HepG2 (cell line): Measurements from ENCODE around the gene MLN. TPM values are rescaled to one million over a fixed set of nuclear protein-coding genes. Genes with fewer than 3 reads are reported as not detected.

Source experiments
- ATAC-seq: fragments of 200-7000 bp; cut with Tn5 transposase; 3 replicates; pipeline ENCODE4 v1.9.1; 2020; ENCODE audit warnings: mild to moderate bottlenecking, moderate library complexity
- BruUV-seq: library from RNA; stranded (reverse); fragments of 400-500 nt; replicated peaks from 2 replicates; lab custom pipeline; 2021; lab: Mats Ljungman, UMichigan
- CTCF ChIA-PET: fragments of 300-600 bp; formaldehyde crosslinking; extraction: SDS; loops from one replicate; lab custom pipeline; 2021; ENCODE audit warnings: low total read pairs, inconsistent platforms, low intra/inter-chr PET ratio; lab: Yijun Ruan, JAX
- POLR2A ChIA-PET: fragments of 350-600 bp; sonication (Branson Sonifier 250); formaldehyde crosslinking; loops from one replicate; lab custom pipeline; 2020; ENCODE audit warnings: antibody characterized with exemption, inconsistent platforms; lab: Yijun Ruan, JAX
- DNase-seq: peaks from one replicate; pipeline ENCODE4 v3.0.0-alpha.2; 2015; ENCODE audit warnings: low spot score
- FAIRE-seq: peaks from 3 replicates; lab custom pipeline; 2011; peaks lifted over from hg19 to GRCh38; lab: Jason Lieb, UNC
- H2AFZ ChIP-seq: one replicate; pipeline ENCODE4 v1.6.1; 2011; ENCODE audit warnings: low read length, inconsistent platforms
- H3K27ac ChIP-seq: fragments of 300-600 bp; 3 replicates; pipeline ENCODE4 v1.8.0; 2011; ENCODE audit warnings: mixed run types, mild to moderate bottlenecking, mixed read lengths, low read length, inconsistent platforms; ENCODE audit not compliant: insufficient read depth; ENCODE audit errors: extremely low read length
- H3K27me3 ChIP-seq, 2 experiments: fragments of 200-600 bp in 1 of 2; 2 replicates in 1 of 2; 3 replicates in 1 of 2; pipeline versions ENCODE4 v1.6.0 to v1.8.0; 2011; ENCODE audit warnings: low read length in 2 of 2, mild to moderate bottlenecking in 2 of 2, moderate library complexity in 2 of 2, inconsistent platforms in 1 of 2; ENCODE audit not compliant: insufficient read depth in 2 of 2, control insufficient read depth in 1 of 2
- H3K36me3 ChIP-seq, 2 experiments: fragments of 200-600 bp in 1 of 2; replicated peaks in 1 of 2; 2 replicates in 1 of 2; 3 replicates in 1 of 2; pipeline versions ENCODE4 v1.5.1 to v1.8.0; 2011; ENCODE audit warnings: low read length in 2 of 2, inconsistent platforms in 1 of 2; ENCODE audit not compliant: insufficient read depth in 2 of 2, control insufficient read depth in 1 of 2
- H3K4me1 ChIP-seq: 2 replicates; pipeline ENCODE4 v1.5.1; 2012; ENCODE audit warnings: low read length, inconsistent platforms; ENCODE audit not compliant: insufficient read depth
- H3K4me2 ChIP-seq: 2 replicates; pipeline ENCODE4 v1.6.0; 2011; ENCODE audit warnings: low read depth, low read length, inconsistent platforms
- H3K4me3 ChIP-seq, 3 experiments: fragments of 200-600 bp in 1 of 3; sonication (generic), shearing (Covaris generic) in 1 of 3; replicated peaks in 1 of 3; 2 replicates each; pipeline ENCODE4 v1.5.1; 2011 to 2016; ENCODE audit warnings: low read length in 3 of 3, inconsistent platforms in 2 of 3, low read depth in 2 of 3, mild to moderate bottlenecking in 2 of 3, control low read depth in 1 of 3, mixed read lengths in 1 of 3; ENCODE audit not compliant: insufficient read depth in 1 of 3
- H3K79me2 ChIP-seq: one replicate; pipeline ENCODE4 v1.6.1; 2011; ENCODE audit warnings: low read length, inconsistent platforms; ENCODE audit not compliant: insufficient read depth
- H3K9ac ChIP-seq: 2 replicates; pipeline ENCODE4 v1.6.0; 2011; ENCODE audit warnings: mild to moderate bottlenecking, low read depth, low read length, inconsistent platforms; ENCODE audit not compliant: insufficient read depth
- H3K9me3 ChIP-seq: 2 replicates; pipeline ENCODE4 v1.5.1; 2012; ENCODE audit warnings: mild to moderate bottlenecking, low read length
- H4K20me1 ChIP-seq: 2 replicates; pipeline ENCODE4 v1.6.0; 2011; ENCODE audit warnings: inconsistent platforms, mild to moderate bottlenecking, low read length, moderate library complexity; ENCODE audit not compliant: insufficient read depth
- AGO2 ChIP-seq: fragments of 200-400 bp; formaldehyde crosslinking; optimal IDR thresholded peaks from 2 replicates; pipeline ENCODE3; 2017; ENCODE audit warnings: mild to moderate bottlenecking, low read depth, low read length, moderate library complexity
- CEBPG ChIP-seq: IDR thresholded peaks from 2 replicates; pipeline ENCODE4 v1.6.1; 2016
- GTF3A ChIP-seq: sonication (generic); formaldehyde crosslinking; conservative IDR thresholded peaks from 2 replicates; pipeline ENCODE4 v1.4.0; 2020; ENCODE audit warnings: mild to moderate bottlenecking, missing genetic modification reagents
- HCFC1 ChIP-seq: fragments of 150-350 bp; IDR thresholded peaks from 2 replicates; pipeline ENCODE4 v1.6.1; 2014; ENCODE audit warnings: low read depth, low read length
- MED8 ChIP-seq: sonication (generic); formaldehyde crosslinking; IDR thresholded peaks from 2 replicates; pipeline ENCODE4 v1.8.1; 2023; ENCODE audit warnings: mild to moderate bottlenecking, missing genetic modification reagents; ENCODE audit not compliant: insufficient replicate concordance
- MIXL1 ChIP-seq: IDR thresholded peaks from 2 replicates; pipeline ENCODE4 v1.6.1; 2016
- MTF1 ChIP-seq: sonication (generic); formaldehyde crosslinking; IDR thresholded peaks from 2 replicates; pipeline ENCODE4 v1.5.0; 2020; ENCODE audit warnings: missing genetic modification reagents
- MTF2 ChIP-seq: sonication (generic); formaldehyde crosslinking; IDR thresholded peaks from 2 replicates; pipeline ENCODE4 v1.5.0; 2020; ENCODE audit warnings: missing genetic modification reagents, borderline replicate concordance
- NCOR1 ChIP-seq: fragments of 200-600 bp; sonication (generic); IDR thresholded peaks from 2 replicates; pipeline ENCODE4 v1.7.0; 2017; ENCODE audit warnings: antibody characterized with exemption, low read length, borderline replicate concordance
- NFRKB ChIP-seq: fragments of 450-650 bp; IDR thresholded peaks from 2 replicates; pipeline ENCODE4 v1.6.1; 2017
- SPEN ChIP-seq: sonication (generic); formaldehyde crosslinking; IDR thresholded peaks from 2 replicates; pipeline ENCODE4 v1.5.1; 2020; ENCODE audit warnings: low read depth, mild to moderate bottlenecking, missing genetic modification reagents
- SRF ChIP-seq: IDR thresholded peaks from 2 replicates; pipeline ENCODE4 v1.6.1; 2011; ENCODE audit warnings: mild to moderate bottlenecking, low read depth, low read length, moderate library complexity
- THAP7 ChIP-seq: sonication (generic); formaldehyde crosslinking; IDR thresholded peaks from 2 replicates; pipeline ENCODE4 v1.8.1; 2023; ENCODE audit warnings: mild to moderate bottlenecking, missing genetic modification reagents
- ZEB1 ChIP-seq: IDR thresholded peaks from 2 replicates; pipeline ENCODE4 v1.6.1; 2012; ENCODE audit warnings: mild to moderate bottlenecking, low read depth, inconsistent platforms; ENCODE audit not compliant: insufficient replicate concordance
- ZFP36 ChIP-seq: fragments of 150-350 bp; IDR thresholded peaks from 2 replicates; pipeline ENCODE4 v1.6.1; 2018; ENCODE audit warnings: borderline replicate concordance, low read length, low read depth; ENCODE audit not compliant: partially characterized antibody
- ZNF281 ChIP-seq: sonication (generic); formaldehyde crosslinking; IDR thresholded peaks from 2 replicates; pipeline ENCODE4 v1.4.0; 2020; ENCODE audit warnings: missing genetic modification reagents, borderline replicate concordance
- WGBS: methylation state at CpG from one replicate; pipeline ENCODE4 v1.1.6; 2017; ENCODE audit warnings: low lambda C conversion rate; 5-methylcytosine and 5-hydroxymethylcytosine counted together
- in situ Hi-C: cut with HindIII; loops from 2 replicates; pipeline ENCODE4 v1.10.0; 2017; ENCODE audit warnings: low pct_unique_long_range_greater_than_20kb; ENCODE audit not compliant: extremely low pct_ligation_motif_present
- intact Hi-C: fragments of 100-400 bp; cut with micrococcal nuclease; formaldehyde crosslinking; loops from one replicate; pipeline ENCODE4 v1.10.0; 2022; ENCODE audit not compliant: unreplicated experiment
- polyA plus RNA-seq, 8 experiments: library from polyadenylated mRNA; depleted of rRNA in 3 of 8; stranded (reverse) in 7 of 8; unstranded in 1 of 8; fragments of >200 nt; fragmentation: Illumina TruSeq in 4 of 8; extraction: Trizol in 4 of 8; gene quantifications; 2 replicates each; pipeline versions ENCODE4 v1.2.1 to v1.2.3, GENCODE V29; 2011 to 2016; ENCODE audit warnings: low read depth in 4 of 8, missing spikeins in 1 of 8, mixed read lengths in 1 of 8; ENCODE audit not compliant: insufficient read depth in 1 of 8
- total RNA-seq, 5 experiments: library from RNA; depleted of rRNA; stranded (reverse); fragments of >200 nt; fragmentation: Illumina TruSeq; extraction: Trizol; gene quantifications; 2 replicates each; pipeline ENCODE4 v1.2.3, GENCODE V29; 2016; ENCODE audit warnings: low read depth in 1 of 5
- TF ChIP-seq, protein P1 (sequence below): sonication (generic); formaldehyde crosslinking; IDR thresholded peaks from 2 replicates; pipeline ENCODE4 v1.4.0; 2020; ENCODE audit warnings: mild to moderate bottlenecking, missing genetic modification reagents
- TF ChIP-seq, protein P2 (sequence below): sonication (generic); formaldehyde crosslinking; IDR thresholded peaks from 2 replicates; pipeline ENCODE4 v1.4.0; 2020; ENCODE audit warnings: missing genetic modification reagents

MLN gene
- total and polyA plus RNA-seq, 2 of the 13 experiments (the other 11 are each of a cell fraction or from before 2014, with no cell fraction given), result not detected

GRCh38 chr6:33794910-33795623 lies 8.7 kb downstream of the MLN start:
- ATAC-seq (peak; percentile 70), FAIRE-seq (peak; percentile 67), DNase-seq (peak; percentile 40)
- POLR2A ChIA-PET, result interaction anchor here (1.0 kb wide), 1 partner anchor 46 kb away, joined by 3 read pairs; no protein-coding TSS in a partner anchor
- no TSS peak for BruUV-seq
- Histone ChIP-seq H3K79me2 (no peaks in the 10 kb centered on the region), H4K20me1 (no peaks in the 10 kb centered on the region), H2AFZ (no peak overlapping the region), H3K9ac (no peak overlapping the region), H3K27ac (no peak overlapping the region), H3K27me3 (peaks cover 5 to 52% of the 10 kb centered on the region in 2 experiments; a peak in 4 of 5 replicates), H3K4me1 (peaks cover 32% of the 10 kb centered on the region), H3K9me3 (no peaks in the 10 kb centered on the region), H3K4me2 (peak overlapping the region; percentile 19), H3K36me3 (no peaks in the 10 kb centered on the region), H3K4me3 (peak overlapping the region in 1 of 3 experiments; percentile 8; a peak in 1 of 6 replicates)
- WGBS, result 4% methylated on average over 9 of the region's 14 CpGs
- in situ Hi-C loops (no loop called here), intact Hi-C loops (loop anchor here (1.0 kb wide), 1 partner anchor 35 kb away; no protein-coding TSS in a partner anchor)
- CTCF ChIA-PET, result no interaction called here
- 0 out of 2 replicates have a peak, but pooled peaks have one; percentile 32 for TF ChIP-seq NCOR1
- TF ChIP-seq MTF1 (CRISPR knock-in tag), result no peak
- TF ChIP-seq HCFC1, result no peak
- peak; percentile 29 for TF ChIP-seq ZEB1
- no peak for TF ChIP-seq CEBPG
- peak; percentile 90 for TF ChIP-seq THAP7 (CRISPR knock-in tag)
- TF ChIP-seq AGO2, result no peak
- TF ChIP-seq SPEN (CRISPR knock-in tag), result no peak
- TF ChIP-seq ZFP36, result no peak
- TF ChIP-seq MIXL1 (CRISPR knock-in tag), result peak; percentile 24; the same call in 1 of the 2 replicates
- TF ChIP-seq MTF2 (CRISPR knock-in tag), result no peak
- no peak for TF ChIP-seq GTF3A (CRISPR knock-in tag)
- TF ChIP-seq, protein P1, sequence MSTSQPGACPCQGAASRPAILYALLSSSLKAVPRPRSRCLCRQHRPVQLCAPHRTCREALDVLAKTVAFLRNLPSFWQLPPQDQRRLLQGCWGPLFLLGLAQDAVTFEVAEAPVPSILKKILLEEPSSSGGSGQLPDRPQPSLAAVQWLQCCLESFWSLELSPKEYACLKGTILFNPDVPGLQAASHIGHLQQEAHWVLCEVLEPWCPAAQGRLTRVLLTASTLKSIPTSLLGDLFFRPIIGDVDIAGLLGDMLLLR, result no peak
- no peak for TF ChIP-seq SRF
- TF ChIP-seq, protein P2, sequence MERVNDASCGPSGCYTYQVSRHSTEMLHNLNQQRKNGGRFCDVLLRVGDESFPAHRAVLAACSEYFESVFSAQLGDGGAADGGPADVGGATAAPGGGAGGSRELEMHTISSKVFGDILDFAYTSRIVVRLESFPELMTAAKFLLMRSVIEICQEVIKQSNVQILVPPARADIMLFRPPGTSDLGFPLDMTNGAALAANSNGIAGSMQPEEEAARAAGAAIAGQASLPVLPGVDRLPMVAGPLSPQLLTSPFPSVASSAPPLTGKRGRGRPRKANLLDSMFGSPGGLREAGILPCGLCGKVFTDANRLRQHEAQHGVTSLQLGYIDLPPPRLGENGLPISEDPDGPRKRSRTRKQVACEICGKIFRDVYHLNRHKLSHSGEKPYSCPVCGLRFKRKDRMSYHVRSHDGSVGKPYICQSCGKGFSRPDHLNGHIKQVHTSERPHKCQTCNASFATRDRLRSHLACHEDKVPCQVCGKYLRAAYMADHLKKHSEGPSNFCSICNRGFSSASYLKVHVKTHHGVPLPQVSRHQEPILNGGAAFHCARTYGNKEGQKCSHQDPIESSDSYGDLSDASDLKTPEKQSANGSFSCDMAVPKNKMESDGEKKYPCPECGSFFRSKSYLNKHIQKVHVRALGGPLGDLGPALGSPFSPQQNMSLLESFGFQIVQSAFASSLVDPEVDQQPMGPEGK (CRISPR knock-in tag), result no peak
- no peak for TF ChIP-seq NFRKB
- no peak for TF ChIP-seq MED8
- peak; percentile 85; the same call in 1 of the 2 replicates for TF ChIP-seq ZNF281 (CRISPR knock-in tag)
